Renal cortical epithelial cell (primary cell): ENCODE data around the gene GCNA. TPM values are rescaled to one million over a fixed set of nuclear protein-coding genes. Genes with fewer than 3 reads are reported as not detected.
"Not testable (repeated sequence)": the region's sequence is repeated elsewhere in the genome, so short reads cannot be mapped to it uniquely, and the experiment has no call there.

Experiments
- DNase-seq: peaks from one replicate; pipeline ENCODE4 v3.0.0-alpha.2; 2011; ENCODE audit warnings: low read depth
- total RNA-seq: library from RNA; depleted of rRNA; stranded (reverse); fragments of >200 nt; gene quantifications from 2 replicates; pipeline ENCODE4 v1.2.3, GENCODE V29; 2014

The GCNA gene
- total RNA-seq, 1 donor from 2014 or later, result 3.7 TPM

DNA sequence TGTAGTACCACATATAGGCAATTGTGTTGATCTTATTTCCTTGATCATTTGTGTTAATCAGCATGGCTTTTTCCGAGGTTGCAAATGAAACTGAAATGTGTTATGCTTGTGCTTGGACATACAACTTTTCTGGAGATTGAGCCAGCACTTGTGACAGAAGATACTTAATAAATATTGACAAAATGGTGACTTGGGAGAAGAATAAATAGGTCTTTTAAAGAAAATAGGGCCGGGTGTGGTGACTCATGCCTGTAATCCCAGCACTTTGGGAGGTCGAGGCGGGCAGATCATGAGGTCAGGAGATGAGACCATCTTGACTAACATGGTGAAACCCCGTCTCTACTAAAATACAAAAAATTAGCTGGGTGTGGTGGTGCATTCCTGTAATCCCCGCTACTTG, 18.5 kb upstream of the GCNA start:
- not testable (repeated sequence) for DNase-seq

DNA sequence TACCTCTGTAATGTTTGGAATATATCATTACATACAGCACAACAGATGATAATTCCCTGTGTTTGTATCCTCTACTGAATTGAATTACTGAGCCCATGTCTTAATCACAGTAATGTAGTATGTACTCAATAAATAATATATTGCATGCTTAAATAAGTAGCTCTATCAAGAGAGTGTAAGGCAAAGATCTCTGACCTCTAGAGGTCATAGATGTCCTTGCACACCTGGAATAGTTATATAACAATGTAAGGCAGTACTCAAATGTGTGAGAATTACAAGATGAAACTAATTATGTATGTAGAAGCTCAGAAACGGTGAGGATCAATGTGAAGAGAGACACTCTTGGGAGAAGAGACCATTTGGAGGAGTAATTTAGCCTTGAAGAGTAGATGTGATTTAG, 14.3 kb upstream of the GCNA start:
- no peak for DNase-seq

DNA sequence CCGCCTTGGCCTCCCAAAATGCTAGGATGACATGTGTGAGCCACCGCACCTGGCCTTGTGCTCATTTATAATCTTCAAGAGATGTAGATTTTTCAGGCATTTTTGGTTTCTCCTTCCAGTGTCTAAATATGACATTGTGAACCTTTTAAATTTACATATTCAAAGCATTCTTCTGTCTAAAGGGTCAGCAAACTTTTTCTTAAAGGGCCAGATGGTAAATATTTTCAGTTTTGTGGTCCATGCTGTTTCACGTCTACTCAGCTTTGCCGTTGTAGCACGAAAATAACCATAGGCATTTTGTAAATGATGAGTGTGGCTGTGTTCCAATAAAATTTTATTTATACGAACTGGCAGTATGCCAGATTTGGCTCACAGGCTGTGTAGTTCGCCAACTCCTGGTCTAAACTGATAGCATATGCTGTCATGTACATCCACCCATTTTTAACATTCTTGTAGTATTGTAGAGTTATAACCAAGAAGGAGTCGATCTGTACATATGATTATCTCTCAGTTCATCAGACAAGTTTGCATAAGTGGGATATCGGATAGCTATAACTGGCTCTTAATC, 12.7 kb upstream of the GCNA start:
- DNase-seq, result no peak

DNA sequence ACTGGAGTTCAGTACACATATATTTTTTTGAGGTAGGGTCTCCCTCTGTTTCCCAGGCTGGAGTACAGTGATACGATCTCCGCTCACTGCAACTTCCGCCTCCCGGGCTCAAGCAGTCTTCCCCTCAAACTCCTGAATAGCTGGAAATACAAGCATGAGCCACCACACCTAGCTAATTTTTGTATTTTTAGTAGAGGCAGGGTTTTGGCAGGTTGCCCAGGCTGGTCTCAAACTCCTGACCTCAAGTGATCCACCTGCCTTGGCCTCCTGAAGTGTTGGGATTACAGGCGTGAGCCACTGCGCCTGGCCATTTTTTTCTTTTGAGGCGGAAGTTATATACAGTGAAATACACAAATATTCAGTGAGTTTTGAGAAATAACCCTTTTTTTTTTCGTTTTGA, 6.8 kb upstream of the GCNA start:
- DNase-seq, result not testable (repeated sequence)

DNA sequence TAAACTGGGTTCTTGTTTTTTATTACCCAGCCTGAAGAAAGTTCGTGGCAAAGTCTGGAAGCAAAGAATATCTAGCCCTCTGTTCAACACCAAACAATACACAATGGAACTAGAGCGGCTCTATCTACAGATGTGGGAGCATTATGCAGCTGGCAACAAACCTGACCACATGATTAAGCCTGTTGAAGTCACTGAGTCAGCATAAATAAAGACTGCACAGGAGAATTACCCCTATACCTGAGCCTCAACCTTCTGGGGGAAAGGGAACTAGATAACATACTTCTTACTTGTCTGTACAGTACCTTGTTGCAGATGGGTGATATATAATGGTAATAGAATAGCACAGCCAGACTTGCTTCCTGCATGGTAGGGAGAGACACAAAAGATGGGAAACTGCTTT, 4.6 kb upstream of the GCNA start:
- DNase-seq, result no peak

DNA sequence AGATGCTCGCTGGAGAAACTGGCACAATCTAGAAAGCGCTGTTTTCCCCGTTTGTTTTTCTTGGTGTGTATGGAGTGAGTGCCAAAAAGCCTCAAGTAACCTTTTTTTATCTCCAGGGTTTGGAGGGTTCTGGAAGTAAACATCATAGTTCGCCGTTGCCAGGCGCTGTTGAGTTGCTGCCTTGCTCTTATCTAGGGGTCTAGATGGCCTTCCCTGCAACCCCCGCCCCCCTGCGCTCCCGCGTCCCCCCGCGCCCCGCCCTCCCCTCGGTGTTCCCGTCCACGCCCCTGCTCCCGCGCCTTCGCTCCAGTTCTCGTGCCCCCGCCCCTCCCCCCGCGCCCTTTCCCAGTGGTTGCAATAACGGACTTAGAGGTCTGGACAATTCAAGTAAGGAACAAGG, 555 bp upstream of the GCNA start:
- DNase-seq, result no peak

DNA sequence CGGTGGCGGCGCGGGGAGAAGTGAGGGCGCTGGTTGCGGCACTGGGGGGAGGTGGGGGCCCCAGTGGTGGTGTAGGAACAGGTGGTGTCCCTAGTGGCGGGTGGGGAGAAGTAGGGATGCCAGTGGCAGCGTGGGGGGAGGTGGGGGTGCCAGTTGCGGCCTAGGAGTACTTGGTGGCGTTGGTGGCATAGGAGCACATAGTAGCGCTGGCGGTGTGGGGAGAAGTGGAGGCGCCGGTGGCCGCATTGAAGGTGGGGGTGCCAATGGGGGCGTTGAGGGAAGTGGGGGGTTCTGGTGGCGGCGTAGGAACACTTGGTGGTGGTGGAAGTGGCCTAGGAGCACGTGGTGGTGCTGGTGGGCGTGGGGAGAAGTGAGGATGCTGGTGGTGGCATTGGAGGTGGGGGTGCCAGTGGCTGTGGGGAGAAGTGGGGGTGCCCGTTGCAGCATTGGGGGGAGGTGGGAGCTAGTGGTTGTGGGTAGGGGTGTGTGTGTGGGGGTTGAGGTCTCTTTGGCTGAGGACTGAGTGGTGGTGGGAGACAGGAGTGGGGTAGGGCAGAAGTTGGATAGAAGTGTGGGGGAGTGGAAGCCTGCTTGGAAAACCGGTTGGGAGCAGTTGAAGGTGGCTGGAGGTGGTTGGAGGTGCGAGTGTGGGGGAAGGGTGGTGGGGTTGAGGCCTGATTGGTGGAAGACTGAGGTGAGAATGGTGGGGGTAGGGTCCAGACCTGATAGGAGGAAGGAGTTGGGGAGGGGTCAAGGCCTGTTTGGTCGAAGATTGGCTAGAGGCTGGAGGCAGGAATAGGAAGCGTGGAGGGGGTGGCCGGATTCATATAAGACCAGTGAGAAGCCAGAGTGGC, 1.1 kb downstream of the GCNA start:
- no peak for DNase-seq

DNA sequence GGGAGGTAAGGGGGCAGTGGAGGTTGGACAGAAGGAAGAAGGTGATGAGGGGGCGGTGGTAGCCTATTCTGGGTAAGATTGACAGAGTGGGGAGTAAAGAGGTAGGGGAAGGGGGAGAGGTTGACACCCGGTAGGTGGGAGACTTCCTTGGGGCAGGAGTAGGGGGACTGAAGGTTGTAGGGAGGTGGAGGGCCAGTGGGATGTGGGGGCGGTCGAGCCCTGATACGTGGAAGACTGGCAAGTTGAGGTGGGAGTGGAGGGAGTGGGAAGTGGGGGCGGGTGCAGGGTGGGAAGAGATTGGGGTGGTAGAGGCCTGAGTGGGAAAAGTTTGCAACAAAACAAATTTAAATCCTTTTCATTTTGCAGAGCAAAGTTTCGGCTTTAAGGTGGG, 1.7 kb downstream of the GCNA start:
- no peak for DNase-seq

DNA sequence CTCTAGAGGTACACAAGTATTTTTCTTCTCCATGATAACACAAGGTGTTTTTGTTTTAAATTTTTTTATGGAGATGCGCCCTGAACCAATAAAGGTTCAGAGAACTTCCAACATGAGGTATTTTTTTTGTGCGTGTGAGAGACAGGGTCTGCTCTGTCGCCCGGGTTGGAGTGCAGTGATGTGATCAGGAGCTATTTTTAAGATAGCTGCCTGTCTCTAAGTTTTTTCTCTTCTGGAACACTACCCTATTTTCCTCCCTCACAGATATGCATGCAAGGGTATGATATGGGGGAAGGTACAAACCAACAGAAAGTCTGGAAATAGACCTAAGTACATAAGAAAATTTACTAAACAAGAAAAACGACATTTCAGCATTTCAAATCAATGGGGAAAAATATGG, 3.0 kb downstream of the GCNA start:
- DNase-seq, result no peak

DNA sequence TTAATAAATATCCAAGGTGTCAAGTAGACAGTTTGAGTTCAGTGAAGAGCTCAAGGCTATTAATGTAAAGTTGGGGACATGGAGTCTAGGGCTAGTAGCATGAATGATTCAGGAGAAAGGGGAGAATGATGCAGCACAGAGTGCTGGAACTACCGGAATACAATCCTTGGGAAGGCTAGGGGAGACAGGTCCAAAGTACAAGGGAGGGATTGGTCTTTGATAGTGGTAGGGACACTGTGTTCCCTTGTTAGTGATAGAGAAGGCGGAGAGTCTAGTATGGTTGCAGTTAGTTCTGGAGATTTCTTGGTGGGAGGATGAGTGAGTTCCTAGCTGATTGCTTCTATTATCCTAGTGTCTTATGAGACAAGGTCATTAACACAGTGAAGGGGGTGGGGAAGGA, 8.7 kb downstream of the GCNA start:
- DNase-seq, result no peak

DNA sequence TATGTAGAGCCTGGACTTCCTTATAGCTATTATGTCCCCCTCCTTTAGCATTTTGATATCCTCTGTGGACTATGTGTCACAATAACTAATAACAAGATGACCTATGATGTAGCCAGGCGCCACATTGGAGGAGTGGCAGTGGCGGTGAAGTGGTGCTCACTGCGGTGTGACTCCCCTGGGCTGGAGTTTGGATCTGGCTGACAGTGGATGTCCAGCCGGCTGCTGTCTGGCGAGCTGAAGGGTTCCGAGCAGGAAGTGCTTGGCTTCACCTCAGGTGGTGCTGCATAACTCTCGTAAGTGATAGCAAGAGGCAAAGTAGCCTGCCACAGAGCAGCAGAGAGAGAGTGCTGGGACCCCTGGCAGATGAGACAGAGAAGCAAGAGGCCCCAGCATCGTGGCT, 15.0 kb downstream of the GCNA start:
- not testable (repeated sequence) for DNase-seq

DNA sequence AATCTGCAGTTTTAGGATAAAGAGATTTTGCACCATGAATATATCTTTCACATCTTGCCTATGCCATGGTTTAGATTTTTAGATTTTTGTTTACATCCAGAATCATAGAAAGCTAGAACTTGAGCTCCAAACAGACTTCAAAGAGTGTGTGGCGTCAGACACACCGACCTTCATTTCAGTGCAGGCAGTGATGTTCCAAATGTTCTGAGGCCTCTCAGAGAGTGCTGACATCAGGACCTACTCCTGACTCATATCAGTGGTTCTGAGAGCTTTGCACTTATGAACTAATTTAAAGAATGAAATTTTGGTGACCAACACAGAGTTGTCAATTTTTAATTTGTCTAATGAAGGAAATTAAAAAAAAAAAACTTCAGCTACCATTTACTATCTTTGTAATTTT, 21.7 kb downstream of the GCNA start:
- DNase-seq, result no peak

DNA sequence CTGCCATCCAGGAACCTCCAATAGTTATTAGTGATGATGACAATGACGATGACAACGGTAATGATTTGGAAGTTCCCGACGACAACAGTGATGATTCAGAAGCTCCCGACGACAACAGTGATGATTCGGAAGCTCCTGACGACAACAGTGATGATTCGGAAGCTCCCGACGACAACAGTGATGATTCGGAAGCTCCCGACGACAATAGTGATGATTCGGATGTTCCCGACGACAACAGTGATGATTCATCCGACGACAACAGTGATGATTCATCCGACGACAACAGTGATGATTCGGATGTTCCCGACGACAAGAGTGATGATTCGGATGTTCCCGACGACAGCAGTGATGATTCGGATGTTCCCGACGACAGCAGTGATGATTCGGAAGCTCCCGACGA, 25.4 kb downstream of the GCNA start:
- DNase-seq, result no peak

DNA sequence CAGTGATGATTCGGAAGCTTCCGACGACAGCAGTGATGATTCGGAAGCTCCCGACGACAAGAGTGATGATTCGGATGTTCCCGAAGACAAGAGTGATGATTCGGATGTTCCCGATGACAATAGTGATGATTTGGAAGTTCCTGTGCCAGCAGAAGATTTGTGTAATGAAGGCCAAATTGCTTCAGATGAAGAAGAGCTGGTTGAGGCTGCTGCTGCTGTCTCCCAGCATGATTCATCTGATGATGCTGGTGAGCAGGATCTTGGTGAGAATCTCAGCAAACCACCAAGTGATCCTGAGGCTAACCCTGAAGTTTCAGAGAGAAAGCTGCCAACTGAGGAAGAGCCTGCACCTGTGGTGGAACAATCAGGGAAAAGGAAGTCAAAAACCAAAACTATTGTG, 25.9 kb downstream of the GCNA start:
- no peak for DNase-seq

DNA sequence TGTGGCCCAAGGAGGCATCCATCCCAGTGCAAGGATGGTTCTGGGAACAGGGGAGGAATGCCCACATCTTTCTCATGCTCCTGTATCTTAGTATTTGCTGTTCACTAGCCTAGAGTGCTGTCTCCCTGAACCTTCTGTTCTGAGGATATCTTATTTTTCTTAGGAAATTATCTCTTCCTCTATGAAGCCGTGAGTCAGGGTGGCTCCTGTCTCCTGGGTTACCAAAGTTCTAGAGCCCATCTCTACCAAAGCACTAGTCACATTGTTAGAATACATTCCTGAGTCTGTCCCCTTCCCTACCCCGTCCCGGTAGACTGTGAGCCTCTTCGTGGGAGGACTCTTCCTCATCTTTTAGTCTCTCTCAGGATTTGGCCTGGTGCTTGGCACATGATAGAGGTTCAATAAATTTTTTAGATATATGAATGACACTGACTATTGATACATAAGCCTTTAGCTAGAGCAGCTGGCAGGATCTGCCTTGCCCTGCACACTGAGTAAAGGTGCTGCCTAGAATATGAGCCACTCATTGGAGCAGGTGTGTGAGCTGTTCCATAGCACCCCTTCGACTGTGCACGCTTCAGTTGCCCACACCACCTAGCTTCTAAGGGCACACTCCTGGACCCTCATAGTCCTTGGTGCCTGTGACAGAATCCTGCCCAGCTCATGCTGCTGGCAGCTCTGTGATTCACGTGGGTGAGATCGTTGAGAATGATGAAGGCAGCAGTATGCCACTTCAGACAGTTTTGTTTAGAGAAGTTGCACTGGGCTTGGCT, 26.7 kb downstream of the GCNA start:
- no peak for DNase-seq

DNA sequence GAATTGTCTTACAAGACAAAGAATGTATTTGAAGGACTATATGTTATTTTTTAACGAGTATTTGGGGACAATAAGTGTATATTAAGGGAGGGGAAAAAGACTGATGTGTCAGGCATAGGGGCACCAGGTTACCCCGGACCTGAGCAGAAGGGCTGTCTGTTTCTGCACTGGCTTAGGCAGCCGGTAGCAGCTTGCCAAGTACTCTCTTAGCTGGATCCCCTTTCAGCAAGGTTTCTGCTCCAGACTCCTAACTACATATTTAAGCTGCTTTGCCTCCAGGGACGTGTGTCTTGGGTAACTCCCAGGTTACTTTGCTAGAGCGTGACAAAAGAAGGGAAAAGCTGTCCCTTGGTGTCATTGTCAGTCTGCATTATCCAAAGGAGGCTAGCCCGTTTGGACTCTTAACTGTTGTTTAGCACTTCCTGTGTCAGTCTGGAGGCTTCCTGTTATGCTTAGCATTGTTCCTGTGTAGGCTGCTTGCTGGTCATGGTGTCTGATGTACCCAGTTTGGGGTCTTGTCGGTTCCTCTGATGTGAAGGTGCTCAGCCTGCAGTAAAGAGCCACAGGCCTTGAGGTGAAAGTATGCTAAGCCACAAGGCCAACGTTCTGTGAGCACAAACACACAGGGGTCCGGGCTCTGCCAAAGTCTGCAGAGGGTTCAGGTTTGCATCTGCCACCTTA, 28.4 kb downstream of the GCNA start:
- DNase-seq, result no peak

DNA sequence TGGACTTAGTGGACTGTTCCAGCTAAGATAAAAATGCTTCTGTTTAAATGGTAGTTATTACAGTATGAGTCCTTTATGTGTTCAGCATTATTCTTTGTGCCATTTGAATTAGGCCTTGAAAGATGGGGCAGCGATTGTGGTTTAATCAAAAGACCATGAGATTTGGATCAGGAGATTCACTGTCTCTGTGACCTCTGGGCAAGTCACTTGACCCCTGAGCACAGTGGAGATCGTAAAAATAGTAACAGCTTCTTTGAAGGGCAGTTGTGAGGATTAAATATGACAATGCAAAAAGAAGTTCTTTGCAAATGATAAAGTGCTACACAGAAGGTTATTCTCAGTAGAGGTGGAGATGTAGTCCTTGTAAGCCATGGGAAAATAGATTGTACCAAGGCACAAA, 29.3 kb downstream of the GCNA start:
- DNase-seq, result no peak

DNA sequence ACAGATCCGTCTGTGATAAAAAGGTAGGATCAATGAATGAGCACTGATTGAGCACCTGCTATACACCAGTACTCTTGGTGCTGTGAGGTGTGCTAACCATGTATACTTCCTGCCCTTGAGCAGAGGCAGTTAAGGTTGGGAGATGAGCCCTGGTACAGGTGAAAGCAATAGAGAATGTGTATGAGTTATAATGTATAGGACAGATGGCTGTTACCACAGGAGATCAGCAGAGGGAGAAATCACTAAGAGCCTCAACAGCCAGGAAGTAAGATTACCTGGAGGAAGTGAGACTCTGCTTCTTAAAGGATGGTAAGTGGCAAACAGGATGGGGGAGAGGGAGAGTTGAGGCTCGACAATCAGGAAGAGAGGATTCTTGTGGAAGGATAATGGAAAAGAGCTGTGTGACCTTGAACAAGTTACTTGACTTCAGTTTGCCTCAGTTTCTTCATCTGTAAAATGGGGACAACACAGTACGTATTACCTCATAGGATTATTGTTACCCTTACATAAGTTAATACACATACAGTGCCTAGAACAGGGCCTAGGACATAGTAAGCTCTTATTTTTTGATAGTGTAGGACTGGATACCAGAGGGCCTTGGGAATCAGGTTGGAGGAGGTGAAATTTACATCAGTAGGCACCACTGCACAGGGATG, 31.0 kb downstream of the GCNA start:
- no peak for DNase-seq

DNA sequence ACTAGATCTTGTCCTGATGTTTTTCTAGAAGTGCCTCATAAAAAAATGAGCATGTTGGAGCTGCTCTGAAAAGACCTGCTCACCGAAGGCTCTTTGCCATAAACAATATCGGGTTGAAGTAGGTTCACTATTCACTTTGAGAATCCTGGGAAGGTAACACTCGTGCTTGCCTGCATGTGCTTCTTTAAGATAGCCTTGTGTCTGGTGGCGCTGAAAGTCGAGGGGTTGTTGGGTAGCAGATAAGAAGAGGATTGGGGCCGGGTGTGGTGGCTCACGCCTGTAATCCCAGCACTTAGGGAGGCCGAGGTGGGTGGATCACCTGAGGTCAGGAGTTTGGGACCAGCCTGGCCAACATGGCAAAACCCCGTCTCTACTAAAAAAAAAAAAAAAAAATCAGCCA, 33.5 kb downstream of the GCNA start:
- not testable (repeated sequence) for DNase-seq

DNA sequence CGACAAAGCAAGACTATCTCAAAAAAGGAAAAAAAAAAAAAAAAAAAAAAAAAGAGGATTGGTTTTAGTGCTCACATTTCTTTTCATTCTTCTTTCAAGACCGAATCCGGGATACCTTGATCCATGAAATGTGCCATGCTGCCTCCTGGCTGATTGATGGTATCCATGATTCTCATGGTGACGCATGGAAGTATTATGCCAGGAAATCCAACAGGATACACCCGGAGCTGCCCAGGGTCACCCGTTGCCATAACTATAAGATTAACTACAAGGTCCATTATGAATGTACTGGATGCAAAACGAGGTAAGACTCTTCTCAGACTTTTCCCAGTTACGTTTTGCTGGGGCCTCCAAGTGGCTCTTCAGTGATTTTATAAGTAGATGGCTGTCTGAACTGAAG, 34.0 kb downstream of the GCNA start:
- no peak for DNase-seq

DNA sequence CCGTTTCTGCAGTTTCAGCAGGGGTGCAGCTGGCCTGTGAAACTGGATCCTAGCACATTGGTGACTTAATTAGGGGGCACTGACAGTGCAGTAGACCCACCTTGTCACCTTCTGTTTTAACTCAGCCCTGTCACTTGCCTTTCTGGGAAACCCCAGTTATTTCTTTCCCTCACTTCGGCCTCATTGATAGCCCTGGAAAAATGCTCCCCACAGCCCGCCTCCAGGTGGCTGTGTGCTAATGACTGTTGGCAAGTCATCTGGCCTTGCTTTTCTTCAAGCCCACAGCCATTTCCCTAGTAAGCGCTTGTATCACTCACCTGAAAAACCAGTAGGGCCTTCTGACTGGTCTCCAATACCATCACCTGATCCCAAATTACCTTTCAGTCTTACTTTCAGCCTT, 36.8 kb downstream of the GCNA start:
- no peak for DNase-seq

DNA sequence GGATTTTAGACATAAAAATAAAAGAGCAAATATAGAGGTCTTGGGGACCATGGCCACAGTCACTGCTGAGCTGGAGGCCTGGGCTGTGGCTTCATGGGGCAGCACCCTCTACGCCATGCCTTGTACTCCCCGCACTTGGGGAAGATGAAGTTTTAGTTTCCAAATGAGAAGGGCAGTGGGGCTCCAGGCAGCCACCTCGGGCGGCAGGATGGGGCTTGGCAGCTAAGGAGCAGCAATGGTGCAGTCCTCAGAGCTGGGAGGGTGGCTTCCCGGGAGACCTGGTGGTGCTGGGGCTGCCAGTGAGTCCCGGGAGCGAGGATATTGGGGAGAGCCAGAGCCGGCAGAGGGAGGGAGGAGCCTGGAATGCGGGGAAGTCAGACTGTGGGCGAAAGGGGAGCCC, 37.7 kb downstream of the GCNA start:
- DNase-seq, result no peak
